ENCODE measurements around the gene CXCR4. TPM values are rescaled to one million over a fixed set of nuclear protein-coding genes. Genes with fewer than 3 reads are reported as not detected.

The CXCR4 gene
- polyA plus RNA-seq, 1 of the 3 experiments (the other 2 are of a cell fraction), result 0.48 TPM

DNA sequence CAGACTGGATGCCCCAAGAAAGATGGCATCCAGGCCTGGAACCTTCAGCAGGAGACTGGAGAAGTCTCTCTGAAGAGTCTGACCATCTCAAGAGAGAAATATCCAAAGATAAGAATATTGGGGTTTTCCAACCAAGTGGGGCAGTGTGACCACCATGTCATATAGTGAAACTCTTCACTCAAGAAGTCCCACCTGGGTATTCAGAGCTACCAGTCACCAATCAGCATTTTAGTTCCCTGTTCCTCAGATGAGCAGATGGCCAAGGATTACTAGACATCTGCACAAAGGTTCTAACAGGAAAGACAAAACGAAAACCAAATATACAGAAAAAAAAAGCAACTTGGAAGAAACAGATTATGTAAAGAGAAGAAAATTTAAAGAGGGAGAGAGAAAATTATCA lies 38.5 kb upstream of the CXCR4 start (continued):
- TF ChIP-seq, protein P1, sequence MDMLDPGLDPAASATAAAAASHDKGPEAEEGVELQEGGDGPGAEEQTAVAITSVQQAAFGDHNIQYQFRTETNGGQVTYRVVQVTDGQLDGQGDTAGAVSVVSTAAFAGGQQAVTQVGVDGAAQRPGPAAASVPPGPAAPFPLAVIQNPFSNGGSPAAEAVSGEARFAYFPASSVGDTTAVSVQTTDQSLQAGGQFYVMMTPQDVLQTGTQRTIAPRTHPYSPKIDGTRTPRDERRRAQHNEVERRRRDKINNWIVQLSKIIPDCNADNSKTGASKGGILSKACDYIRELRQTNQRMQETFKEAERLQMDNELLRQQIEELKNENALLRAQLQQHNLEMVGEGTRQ (IDR thresholded peaks at IDR 0.05; ENCODE audit: borderline replicate concordance, low read depth, low read length), result no peak
- TF ChIP-seq, protein P2, sequence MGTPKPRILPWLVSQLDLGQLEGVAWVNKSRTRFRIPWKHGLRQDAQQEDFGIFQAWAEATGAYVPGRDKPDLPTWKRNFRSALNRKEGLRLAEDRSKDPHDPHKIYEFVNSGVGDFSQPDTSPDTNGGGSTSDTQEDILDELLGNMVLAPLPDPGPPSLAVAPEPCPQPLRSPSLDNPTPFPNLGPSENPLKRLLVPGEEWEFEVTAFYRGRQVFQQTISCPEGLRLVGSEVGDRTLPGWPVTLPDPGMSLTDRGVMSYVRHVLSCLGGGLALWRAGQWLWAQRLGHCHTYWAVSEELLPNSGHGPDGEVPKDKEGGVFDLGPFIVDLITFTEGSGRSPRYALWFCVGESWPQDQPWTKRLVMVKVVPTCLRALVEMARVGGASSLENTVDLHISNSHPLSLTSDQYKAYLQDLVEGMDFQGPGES (IDR thresholded peaks at IDR 0.05; ENCODE audit: low read depth, low read length), result no peak
- TF ChIP-seq MXI1 (IDR thresholded peaks at IDR 0.05; ENCODE audit: low read depth, low read length), result no peak
- TF ChIP-seq SIN3A (IDR thresholded peaks at IDR 0.05; ENCODE audit: borderline replicate concordance, low read depth, low read length), result no peak
- TF ChIP-seq SMC3 (IDR thresholded peaks at IDR 0.05; ENCODE audit: low read depth, low read length), result no peak
- TF ChIP-seq YY1 (IDR thresholded peaks at IDR 0.05; ENCODE audit: low read depth), result no peak
- TF ChIP-seq RFX5 (IDR thresholded peaks at IDR 0.05; ENCODE audit: low read length), result no peak

DNA sequence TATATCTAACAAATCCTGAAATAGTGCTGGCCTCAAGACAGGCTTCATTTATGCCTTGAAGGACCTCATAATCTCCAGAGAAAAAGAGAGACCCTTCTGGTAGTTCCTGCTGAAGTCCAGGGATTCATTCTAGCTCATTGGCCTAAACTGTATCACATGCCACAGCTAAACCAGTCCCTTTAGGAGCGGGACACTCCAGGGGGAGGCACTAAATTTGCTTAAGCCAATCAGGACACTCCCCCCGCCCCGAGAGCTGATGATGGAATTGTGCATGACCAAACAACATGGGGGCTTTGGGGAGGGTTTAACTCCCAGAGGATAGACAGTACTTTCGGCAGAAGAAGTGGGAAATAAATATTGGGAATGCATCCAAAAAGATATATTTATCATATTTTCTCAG lies 36.4 kb upstream of the CXCR4 start:
- no peaks in the 10 kb centered on the region for H3K9me2 ChIP-seq
- no peak for DNase-seq
- no peaks in the 10 kb centered on the region for H3F3A ChIP-seq (replicated peaks; ENCODE audit: insufficient read depth)
- no peaks in the 10 kb centered on the region for H3K4me1 ChIP-seq (ENCODE audit: control insufficient read depth in 1 of 2, insufficient read depth in 2 of 2, low read depth in 1 of 2, low read length in 1 of 2)
- no peaks in the 10 kb centered on the region for H3K79me2 ChIP-seq (ENCODE audit: insufficient read depth)
- ChIA-PET CTCF (interaction anchor here (0.7 kb wide), 1 partner anchor 159 kb away, joined by 3 read pairs; no protein-coding TSS in a partner anchor), POLR2A (no interaction called here)
- no peaks in the 10 kb centered on the region for H3K9me3 ChIP-seq
- H3K27ac ChIP-seq (ENCODE audit: low read depth in 2 of 2, low read length in 1 of 2), result no peak overlapping the region
- no peak overlapping the region for H3K4me3 ChIP-seq (ENCODE audit: low read depth in 2 of 2, low read length in 1 of 2)
- 37% methylated on average over 4 of the region's 4 CpGs for WGBS (ENCODE audit: low lambda C conversion rate)
- no peaks in the 10 kb centered on the region for H3K36me3 ChIP-seq (replicated peaks in 1 of 2; ENCODE audit: control insufficient read depth in 1 of 2, insufficient read depth in 2 of 2, low read length in 1 of 2)
- no peak overlapping the region for H3K4me2 ChIP-seq
- TF ChIP-seq GABPA (IDR thresholded peaks at IDR 0.05; ENCODE audit: low read depth) (no peak), FOXM1 (IDR thresholded peaks at IDR 0.05; ENCODE audit: low read depth) (no peak), NFIC (IDR thresholded peaks at IDR 0.05; ENCODE audit: borderline replicate concordance) (no peak)
- TF ChIP-seq, protein P3, sequence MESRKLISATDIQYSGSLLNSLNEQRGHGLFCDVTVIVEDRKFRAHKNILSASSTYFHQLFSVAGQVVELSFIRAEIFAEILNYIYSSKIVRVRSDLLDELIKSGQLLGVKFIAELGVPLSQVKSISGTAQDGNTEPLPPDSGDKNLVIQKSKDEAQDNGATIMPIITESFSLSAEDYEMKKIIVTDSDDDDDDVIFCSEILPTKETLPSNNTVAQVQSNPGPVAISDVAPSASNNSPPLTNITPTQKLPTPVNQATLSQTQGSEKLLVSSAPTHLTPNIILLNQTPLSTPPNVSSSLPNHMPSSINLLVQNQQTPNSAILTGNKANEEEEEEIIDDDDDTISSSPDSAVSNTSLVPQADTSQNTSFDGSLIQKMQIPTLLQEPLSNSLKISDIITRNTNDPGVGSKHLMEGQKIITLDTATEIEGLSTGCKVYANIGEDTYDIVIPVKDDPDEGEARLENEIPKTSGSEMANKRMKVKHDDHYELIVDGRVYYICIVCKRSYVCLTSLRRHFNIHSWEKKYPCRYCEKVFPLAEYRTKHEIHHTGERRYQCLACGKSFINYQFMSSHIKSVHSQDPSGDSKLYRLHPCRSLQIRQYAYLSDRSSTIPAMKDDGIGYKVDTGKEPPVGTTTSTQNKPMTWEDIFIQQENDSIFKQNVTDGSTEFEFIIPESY (IDR thresholded peaks at IDR 0.05; ENCODE audit: borderline replicate concordance, low read depth), result no peak
- H3K9ac ChIP-seq, result no peak overlapping the region
- H3K27me3 ChIP-seq (ENCODE audit: insufficient read depth), result no peaks in the 10 kb centered on the region
- H4K20me1 ChIP-seq (ENCODE audit: insufficient read depth), result no peaks in the 10 kb centered on the region
- H2AFZ ChIP-seq (ENCODE audit: low read depth), result no peak overlapping the region

Data from SK-N-SH (cell line).